ENCODE results near the gene SNAP23. TPM values are rescaled to one million over a fixed set of nuclear protein-coding genes. Genes with fewer than 3 reads are reported as not detected.

SNAP23 gene
- total RNA-seq, 2 experiments from 2014 or later = 49.0 to 54.2 TPM

DNA sequence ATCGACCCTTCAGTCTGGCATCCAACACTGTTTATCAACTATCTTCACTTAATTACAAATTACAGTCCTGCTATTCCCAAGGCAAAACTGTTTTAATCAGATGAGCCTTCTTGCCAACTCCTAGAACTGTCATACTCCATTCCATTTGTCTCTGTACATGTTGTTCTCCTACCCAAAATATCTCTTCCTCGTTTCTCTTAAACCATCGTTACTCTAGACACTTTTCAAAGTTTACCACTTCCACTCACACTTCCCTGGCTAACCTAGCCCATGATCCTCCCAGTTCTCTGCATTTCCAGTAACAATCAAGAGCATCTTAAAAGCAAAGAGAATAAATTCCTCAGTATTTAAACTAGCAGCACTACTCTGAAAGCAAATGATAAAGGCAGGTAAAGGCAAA, 24.4 kb upstream of the SNAP23 start:
- POLR2A ChIA-PET = no interaction called here
- ATAC-seq = no peak

GRCh38 chr15:42474827-42475226, 20.6 kb upstream of the SNAP23 start:
- Mint-ChIP-seq H3K4me3 (no peak overlapping the region), H3K4me1 (ENCODE audit: low read depth) (no peaks in the 10 kb centered on the region), H3K27ac (no peak overlapping the region), H3K36me3 (ENCODE audit: low read depth) (peaks cover 14% of the 10 kb centered on the region), H3K9me3 (ENCODE audit: insufficient read depth) (no peaks in the 10 kb centered on the region), H3K27me3 (ENCODE audit: low read depth) (no peaks in the 10 kb centered on the region)
- ATAC-seq (no peak), DNase-seq (no peak)
- ChIA-PET CTCF (no interaction called here), POLR2A (no interaction called here)

More for the DNA sequence above, 24.4 kb upstream of the SNAP23 start:
- Mint-ChIP-seq H3K36me3 (ENCODE audit: low read depth) (peaks cover 15% of the 10 kb centered on the region), H3K4me1 (ENCODE audit: low read depth) (no peaks in the 10 kb centered on the region), H3K4me3 (no peak overlapping the region), H3K9me3 (ENCODE audit: insufficient read depth) (no peaks in the 10 kb centered on the region), H3K27ac (no peak overlapping the region), H3K27me3 (ENCODE audit: low read depth) (no peaks in the 10 kb centered on the region)
- no peak for DNase-seq
- CTCF ChIA-PET = interaction anchor here (1.0 to 2.2 kb wide), 3 partner anchors 9 to 360 kb away, joined by 3 to 5 read pairs (median 4); no protein-coding TSS in a partner anchor

DNA sequence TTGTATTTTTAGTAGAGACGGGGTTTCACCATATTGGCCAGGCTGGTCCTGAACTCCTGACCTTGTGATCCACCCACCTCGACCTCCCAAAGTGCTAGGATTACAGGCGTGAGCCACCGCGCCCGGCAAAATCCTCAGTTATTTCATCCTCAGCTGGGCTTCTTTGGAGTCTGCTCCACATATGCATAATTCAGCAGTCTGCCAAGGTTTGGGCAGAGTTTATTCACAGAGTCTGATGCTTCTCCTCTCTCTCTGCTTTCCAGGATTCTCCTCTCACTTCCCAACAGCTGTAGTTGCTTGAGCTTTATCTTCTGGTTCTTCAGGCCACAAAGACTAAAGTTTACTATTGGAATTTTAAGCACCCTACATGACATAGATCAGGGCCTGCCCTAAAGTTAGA, 12.7 kb upstream of the SNAP23 start:
- H3K27ac Mint-ChIP-seq = no peak overlapping the region
- no peak for ATAC-seq
- H3K4me1 Mint-ChIP-seq (ENCODE audit: low read depth) = peaks cover 2% of the 10 kb centered on the region
- no peak overlapping the region for H3K4me3 Mint-ChIP-seq
- H3K27me3 Mint-ChIP-seq (ENCODE audit: low read depth) = no peaks in the 10 kb centered on the region
- no peak for DNase-seq
- CTCF ChIA-PET = interaction anchor here (1.4 kb wide), 1 partner anchor 11 kb away, joined by 4 read pairs; no protein-coding TSS in a partner anchor
- POLR2A ChIA-PET = interaction anchor here (0.9 kb wide), 1 partner anchor 8 kb away, joined by 4 read pairs; the partner anchor contains the start of gene ZNF106
- no peaks in the 10 kb centered on the region for H3K9me3 Mint-ChIP-seq (ENCODE audit: insufficient read depth)
- peaks cover 14% of the 10 kb centered on the region for H3K36me3 Mint-ChIP-seq (ENCODE audit: low read depth)

- H3K4me3 Mint-ChIP-seq = no peak overlapping the region
- ChIA-PET CTCF (interaction anchor here (1.4 kb wide), 1 partner anchor 12 kb away, joined by 4 read pairs; no protein-coding TSS in a partner anchor), POLR2A (interaction anchor here (0.6 kb wide), 1 partner anchor 182 kb away, joined by 3 read pairs; no protein-coding TSS in a partner anchor)
- H3K36me3 Mint-ChIP-seq (ENCODE audit: low read depth) = peaks cover 17% of the 10 kb centered on the region
- ATAC-seq (no peak), DNase-seq (no peak)
- peaks cover 9% of the 10 kb centered on the region for H3K4me1 Mint-ChIP-seq (ENCODE audit: low read depth)
- H3K27me3 Mint-ChIP-seq (ENCODE audit: low read depth) = no peaks in the 10 kb centered on the region
- no peaks in the 10 kb centered on the region for H3K9me3 Mint-ChIP-seq (ENCODE audit: insufficient read depth)
- no peak overlapping the region for H3K27ac Mint-ChIP-seq
Observed at GRCh38 chr15:42483677-42484076, 11.8 kb upstream of the SNAP23 start.

GRCh38 chr15:42490291-42490670, 5.2 kb upstream of the SNAP23 start:
- Mint-ChIP-seq H3K9me3 (ENCODE audit: insufficient read depth) (no peaks in the 10 kb centered on the region), H3K27ac (peak overlapping the region; percentile 97), H3K4me3 (peak overlapping the region; percentile 91), H3K4me1 (ENCODE audit: low read depth) (peaks cover 36% of the 10 kb centered on the region), H3K36me3 (ENCODE audit: low read depth) (peaks cover 8% of the 10 kb centered on the region), H3K27me3 (ENCODE audit: low read depth) (no peaks in the 10 kb centered on the region)
- POLR2A ChIA-PET = interaction anchor here (0.6 to 1.6 kb wide), 19 partner anchors 8 to 216 kb away, joined by 3 to 23 read pairs (median 4); partner anchors contain the start of genes HAUS2, LRRC57 and STARD9
- CTCF ChIA-PET = interaction anchor here (1.7 to 2.2 kb wide), 2 partner anchors 18 to 57 kb away, joined by 3 to 8 read pairs; partner anchors contain the start of genes HAUS2 and LRRC57
- no peak for DNase-seq
- ATAC-seq = no peak

- peak within 1 kb of the TSS; percentile 91 for H3K4me3 Mint-ChIP-seq
- DNase-seq (peak; percentile 91), ATAC-seq (peak; percentile 67)
- H3K9me3 Mint-ChIP-seq (ENCODE audit: insufficient read depth) = no peaks in the 10 kb centered on the region
- H3K27ac Mint-ChIP-seq = peak within 1 kb of the TSS; percentile 97
- H3K4me1 Mint-ChIP-seq (ENCODE audit: low read depth) = peaks cover 41% of the 10 kb centered on the region
- ChIA-PET POLR2A (interaction anchor here (0.6 to 1.6 kb wide), 30 partner anchors 8 to 962 kb away, joined by 3 to 23 read pairs (median 4); partner anchors contain the start of genes HAUS2, LRRC57 and STARD9), CTCF (interaction anchor here (0.9 to 2.2 kb wide), 5 partner anchors 9 to 91 kb away, joined by 3 to 8 read pairs (median 3); partner anchors contain the start of genes HAUS2 and LRRC57)
- H3K36me3 Mint-ChIP-seq (ENCODE audit: low read depth) = peaks cover 11% of the 10 kb centered on the region
- no peaks in the 10 kb centered on the region for H3K27me3 Mint-ChIP-seq (ENCODE audit: low read depth)
Observed at GRCh38 chr15:42490671-42491538, 4.5 kb upstream of the SNAP23 start, which contains the start of gene ZNF106. Gene ZNF106, minus strand, starts transcription at chr15:42491141. Its CDS starts 18,852 bp downstream, at chr15:42472289.

DNA sequence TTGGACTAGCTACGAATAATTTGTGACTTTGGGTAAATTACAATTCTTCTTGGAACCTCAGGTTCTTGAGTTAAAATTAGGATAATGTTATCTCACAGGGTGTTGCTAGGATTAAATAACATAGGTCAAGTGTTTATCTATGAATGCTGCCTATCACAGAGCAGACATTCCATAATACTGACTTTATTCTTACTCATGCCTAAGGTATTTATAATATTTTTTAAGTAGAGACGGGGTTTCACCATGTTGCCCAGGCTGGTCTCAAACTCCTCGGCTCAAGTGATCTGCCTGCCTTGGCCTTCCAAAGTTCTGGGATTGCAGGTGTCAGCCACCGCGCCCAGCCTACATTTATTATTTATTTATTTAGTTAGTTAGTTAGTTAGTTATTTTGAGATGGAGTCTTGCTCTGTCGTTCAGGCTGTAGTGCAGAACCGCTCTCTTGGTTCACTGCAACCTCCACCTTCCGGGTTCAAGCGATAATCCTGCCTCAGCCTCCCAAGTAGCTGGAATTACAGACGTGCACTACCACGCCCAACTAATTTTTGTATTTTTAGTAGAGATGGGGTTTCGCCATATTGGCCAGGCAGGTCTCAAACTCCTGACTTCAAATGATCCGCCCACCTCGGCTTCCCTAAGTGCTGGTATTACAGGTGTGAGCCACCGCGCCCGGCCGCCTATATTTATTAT, 3.8 kb upstream of the SNAP23 start:
- CTCF ChIA-PET = interaction anchor here (0.9 to 2.2 kb wide), 4 partner anchors 8 to 90 kb away, joined by 3 to 8 read pairs (median 3); partner anchors contain the start of genes HAUS2 and LRRC57
- peaks cover 49% of the 10 kb centered on the region for H3K4me1 Mint-ChIP-seq (ENCODE audit: low read depth)

DNA sequence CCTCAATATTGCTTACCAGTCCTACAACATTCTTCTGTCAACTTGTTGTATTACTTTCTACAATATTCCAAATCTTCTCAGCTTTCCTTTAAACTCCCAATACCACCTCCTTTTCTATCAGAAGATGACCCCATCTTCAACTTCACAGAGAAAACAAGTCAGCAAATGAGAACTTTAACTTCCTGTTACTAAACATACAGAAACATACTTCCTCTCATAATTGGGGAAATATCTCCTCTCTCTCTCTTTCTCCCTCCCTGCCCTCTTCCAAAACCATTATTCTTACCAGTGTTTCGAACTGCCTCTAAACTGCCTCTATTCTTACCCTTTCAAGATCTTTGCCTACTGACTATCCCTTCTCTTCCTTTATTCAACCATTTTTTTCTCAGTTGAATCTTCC, 1.8 kb upstream of the SNAP23 start:
- ATAC-seq (no peak), DNase-seq (no peak)
- Mint-ChIP-seq H3K27ac (peak overlapping the region; percentile 2), H3K36me3 (ENCODE audit: low read depth) (peaks cover 8% of the 10 kb centered on the region), H3K9me3 (ENCODE audit: insufficient read depth) (no peaks in the 10 kb centered on the region), H3K4me3 (no peak overlapping the region), H3K4me1 (ENCODE audit: low read depth) (peaks cover 51% of the 10 kb centered on the region), H3K27me3 (ENCODE audit: low read depth) (no peaks in the 10 kb centered on the region)
- ChIA-PET CTCF (no interaction called here), POLR2A (no interaction called here)

More for the DNA sequence above, 3.8 kb upstream of the SNAP23 start:
- peaks cover 11% of the 10 kb centered on the region for H3K36me3 Mint-ChIP-seq (ENCODE audit: low read depth)
- H3K9me3 Mint-ChIP-seq (ENCODE audit: insufficient read depth) = no peaks in the 10 kb centered on the region
- DNase-seq = no peak
- POLR2A ChIA-PET = interaction anchor here (0.6 to 1.6 kb wide), 17 partner anchors 9 to 961 kb away, joined by 3 to 23 read pairs (median 4); partner anchors contain the start of genes HAUS2 and LRRC57
- H3K27ac Mint-ChIP-seq = peak overlapping the region; percentile 97
- no peak for ATAC-seq
- H3K27me3 Mint-ChIP-seq (ENCODE audit: low read depth) = no peaks in the 10 kb centered on the region
- H3K4me3 Mint-ChIP-seq = peak overlapping the region; percentile 91

GRCh38 chr15:42494998-42495360, 455 bp upstream of the SNAP23 start:
- peak; percentile 46 for DNase-seq

DNA sequence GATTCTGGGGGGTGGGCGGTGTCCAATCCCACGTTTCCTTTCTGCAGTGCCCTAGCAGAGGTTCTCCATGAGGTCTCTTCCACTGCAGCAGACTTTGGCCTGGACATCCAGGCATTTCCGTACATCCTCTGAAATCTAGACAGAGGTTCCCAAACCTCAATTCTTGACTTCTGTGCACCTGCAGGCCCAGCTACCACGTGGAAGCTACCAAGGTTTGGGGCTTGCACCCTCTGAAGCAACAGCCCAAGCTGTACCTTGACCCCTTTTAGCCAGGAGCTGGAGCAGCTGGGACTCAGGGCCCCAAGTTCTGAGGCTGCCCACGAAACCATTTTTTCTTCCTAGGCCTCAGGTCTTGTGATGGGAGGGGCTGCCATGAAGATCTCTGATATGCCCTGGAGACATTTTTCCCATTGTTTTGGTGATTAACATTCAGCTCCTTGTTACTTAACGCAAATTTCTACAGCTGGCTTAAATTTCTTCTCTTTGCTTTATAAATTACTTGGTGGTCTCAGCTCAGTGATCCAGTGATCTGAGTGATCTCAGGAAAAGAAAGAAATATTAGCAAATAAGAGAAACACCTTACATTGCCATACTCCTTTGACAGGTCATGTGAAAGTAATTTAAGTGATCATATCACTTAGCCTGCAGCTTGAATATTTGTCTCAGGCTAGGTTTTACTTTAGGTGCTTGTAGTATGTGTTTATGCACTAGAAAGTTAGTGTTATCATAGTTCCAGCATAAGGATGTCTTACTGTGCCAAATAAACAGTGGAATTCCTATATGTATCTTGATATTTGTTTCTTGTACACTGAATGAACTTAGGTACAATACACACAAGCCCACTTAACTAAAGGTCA, 3.0 kb downstream of the SNAP23 start:
- peaks cover 41% of the 10 kb centered on the region for H3K4me1 Mint-ChIP-seq (ENCODE audit: low read depth)
- CTCF ChIA-PET = interaction anchor here (1.0 kb wide), 1 partner anchor 153 kb away, joined by 3 read pairs; no protein-coding TSS in a partner anchor
- peaks cover 7% of the 10 kb centered on the region for H3K36me3 Mint-ChIP-seq (ENCODE audit: low read depth)
- H3K27me3 Mint-ChIP-seq (ENCODE audit: low read depth) = no peaks in the 10 kb centered on the region
- H3K27ac Mint-ChIP-seq = no peak overlapping the region
- ATAC-seq = no peak
- DNase-seq = no peak
- H3K9me3 Mint-ChIP-seq (ENCODE audit: insufficient read depth) = no peaks in the 10 kb centered on the region
- H3K4me3 Mint-ChIP-seq = no peak overlapping the region
- POLR2A ChIA-PET = interaction anchor here (4.3 kb wide), 1 partner anchor 7 kb away, joined by 23 read pairs; the partner anchor contains the start of gene ZNF106

More at GRCh38 chr15:42494998-42495360, 455 bp upstream of the SNAP23 start:
- Mint-ChIP-seq H3K27ac (peak overlapping the region; percentile 91), H3K4me3 (peak overlapping the region; percentile 96), H3K27me3 (ENCODE audit: low read depth) (no peaks in the 10 kb centered on the region), H3K9me3 (ENCODE audit: insufficient read depth) (no peaks in the 10 kb centered on the region), H3K4me1 (ENCODE audit: low read depth) (peaks cover 48% of the 10 kb centered on the region), H3K36me3 (ENCODE audit: low read depth) (peaks cover 10% of the 10 kb centered on the region)
- ATAC-seq = no peak
- CTCF ChIA-PET = interaction anchor here (1.6 to 1.7 kb wide), 2 partner anchors 86 to 155 kb away, joined by 5 read pairs; no protein-coding TSS in a partner anchor
- POLR2A ChIA-PET = interaction anchor here (0.9 kb wide), 1 partner anchor 86 kb away, joined by 3 read pairs; no protein-coding TSS in a partner anchor

Data from activated CD8-positive, alpha-beta T cell treated with anti-CD3 and anti-CD28 coated beads, Interleukin-2, amount 10 ng/mL, durations not matched to agents 7 days and 5 days (primary cell).